Forelimb muscle (tissue), 1 donor: ENCODE measurements around the gene NDN. TPM values are rescaled to one million over a fixed set of nuclear protein-coding genes. Genes with fewer than 3 reads are reported as not detected.

Experiments used
- DNase-seq: peaks from one replicate; pipeline ENCODE4 v3.0.0-alpha.2; 2013; ENCODE audit warnings: low read depth
- polyA plus RNA-seq: library from polyadenylated mRNA; unstranded; fragments of 120-200 nt; gene quantifications from one replicate; pipeline ENCODE4 v1.2.1, GENCODE V29; 2013; ENCODE audit not compliant: insufficient read length

NDN gene
- polyA plus RNA-seq, 1 donor, result 198 TPM

DNA sequence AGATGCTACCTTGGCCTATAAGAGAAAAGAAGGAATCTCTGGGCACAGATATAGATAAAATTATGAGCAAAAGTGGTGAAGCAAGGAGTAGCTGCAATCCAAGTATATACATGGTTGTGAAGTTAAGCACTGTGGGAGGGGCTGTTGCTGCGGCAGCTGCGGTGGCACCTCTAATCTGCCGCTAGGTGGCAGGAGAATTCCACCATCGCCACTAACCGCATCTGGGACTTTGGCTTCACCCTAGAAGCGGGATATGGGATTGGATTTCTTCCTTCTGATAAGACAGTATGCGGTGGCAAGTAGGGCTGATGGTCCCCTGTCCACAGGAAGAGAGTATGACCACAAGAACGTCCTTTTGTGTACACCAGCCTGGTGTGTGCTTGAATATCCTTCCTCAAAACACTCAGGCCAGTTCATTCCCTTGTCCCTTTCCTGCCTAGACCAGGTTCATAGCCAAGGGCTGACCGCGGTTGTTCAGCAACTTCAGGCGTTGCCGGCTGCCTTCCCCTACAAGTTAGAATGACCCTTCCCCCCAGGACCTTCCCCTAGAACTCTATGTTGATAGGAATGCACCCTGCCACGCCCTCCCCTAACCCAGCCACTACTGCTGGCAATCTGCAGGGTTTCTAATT is 44.6 kb downstream of the NDN start:
- DNase-seq, result no peak

Other genes with a start within 250 kb of the NDN start
- not detected for gene GOLGA6L2, start 240.1 kb downstream of the NDN start, polyA plus RNA-seq
- gene MKRN3, start 121.6 kb downstream of the NDN start, polyA plus RNA-seq, result 5.8 TPM
- gene MAGEL2, start 39.4 kb downstream of the NDN start, polyA plus RNA-seq, result 19.6 TPM